GM21515 (cell line): Measurements from ENCODE around the gene C15orf62.

Experiments
- ATAC-seq: cut with Tn5 transposase; IDR thresholded peaks from one replicate; pipeline ENCODE4 v1.9.1; 2021; ENCODE audit not compliant: unreplicated experiment

The C15orf62 gene

DNA sequence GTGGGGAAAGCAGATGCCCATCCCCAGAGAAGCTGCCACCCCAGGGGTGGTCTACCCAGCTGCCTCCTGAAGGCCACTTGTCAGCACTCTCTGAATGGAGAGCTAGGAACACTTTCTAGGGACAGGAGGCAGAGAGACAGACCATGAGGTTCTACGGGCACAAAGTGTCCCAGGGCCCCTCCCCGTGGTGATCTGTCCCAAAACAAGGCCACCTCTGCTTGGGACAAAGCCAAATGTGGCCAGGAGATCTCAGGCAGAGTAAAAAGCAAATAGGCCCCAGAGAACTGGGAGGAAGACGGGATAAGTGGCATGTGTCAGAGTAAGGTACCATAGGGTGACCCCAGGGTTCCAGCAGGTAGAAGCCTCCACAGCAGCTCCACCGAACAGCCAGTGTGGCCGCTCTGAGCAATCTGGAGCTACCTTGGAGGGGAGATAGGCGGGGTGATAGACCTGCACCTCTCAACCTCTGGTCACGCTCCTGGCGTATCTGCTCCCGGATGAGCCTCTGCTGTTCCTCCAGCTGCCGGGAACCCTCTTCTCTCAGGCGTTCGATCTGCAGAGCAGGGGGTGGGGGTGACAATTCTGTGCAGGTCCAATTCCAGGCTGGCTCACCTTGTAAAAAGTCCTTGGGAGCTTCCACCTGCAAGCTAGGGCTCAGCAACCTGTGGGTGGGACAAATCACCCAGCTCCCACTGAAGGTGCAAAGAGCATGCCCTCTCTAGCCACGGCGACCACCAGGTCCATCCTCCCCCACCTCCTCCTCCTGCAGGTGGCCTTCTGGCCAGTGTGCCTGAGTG lies 6.2 kb downstream of the C15orf62 start:
- ATAC-seq: no peak

GRCh38 chr15:40776537-40777141 lies 6.9 kb downstream of the C15orf62 start:
- ATAC-seq: no peak

GRCh38 chr15:40782609-40783227 lies 12.9 kb downstream of the C15orf62 start:
- ATAC-seq: no peak

- no peak for ATAC-seq
Observed at GRCh38 chr15:40785164-40785563, 15.4 kb downstream of the C15orf62 start.

DNA sequence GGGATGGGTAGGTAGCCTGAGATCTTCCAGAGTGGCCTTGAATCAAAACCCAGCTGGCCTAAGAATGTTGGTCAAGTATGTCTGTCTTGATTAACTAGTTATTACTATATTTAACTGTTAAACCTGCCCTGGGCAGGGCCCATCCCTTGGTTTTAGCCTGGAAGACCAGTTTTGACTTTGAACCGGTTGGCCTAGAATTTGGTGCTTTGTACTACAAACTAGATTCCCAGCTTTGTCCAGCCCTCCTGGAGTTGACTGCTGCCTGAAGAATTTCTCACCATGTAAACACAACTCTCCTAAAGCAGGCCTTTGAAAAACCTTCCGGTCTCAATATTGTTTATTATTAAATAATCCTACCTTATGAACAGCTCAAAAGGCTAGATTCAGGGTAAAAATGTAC lies 16.0 kb downstream of the C15orf62 start:
- ATAC-seq: no peak

- no peak for ATAC-seq
Observed at GRCh38 chr15:40787344-40787841, 17.6 kb downstream of the C15orf62 start.

DNA sequence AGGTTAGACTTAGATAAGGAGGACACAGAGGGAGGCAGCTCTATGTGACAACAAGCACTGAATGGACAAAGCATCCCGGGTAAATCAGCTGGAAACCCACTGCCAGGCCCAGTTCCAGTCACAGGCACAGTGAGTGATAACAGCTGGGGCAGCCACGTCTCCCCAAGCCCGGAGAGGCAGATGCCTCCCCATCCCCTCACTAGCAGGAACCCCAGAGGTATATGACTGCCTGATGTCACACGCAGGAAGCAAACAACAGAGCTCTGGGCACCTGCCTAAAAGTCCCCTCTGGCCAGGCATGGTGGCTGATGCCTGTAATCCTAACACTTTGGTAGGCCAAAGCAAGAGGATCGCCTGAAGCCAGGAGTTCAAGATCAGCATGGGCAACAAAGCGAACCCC lies 18.2 kb downstream of the C15orf62 start:
- ATAC-seq: no peak

DNA sequence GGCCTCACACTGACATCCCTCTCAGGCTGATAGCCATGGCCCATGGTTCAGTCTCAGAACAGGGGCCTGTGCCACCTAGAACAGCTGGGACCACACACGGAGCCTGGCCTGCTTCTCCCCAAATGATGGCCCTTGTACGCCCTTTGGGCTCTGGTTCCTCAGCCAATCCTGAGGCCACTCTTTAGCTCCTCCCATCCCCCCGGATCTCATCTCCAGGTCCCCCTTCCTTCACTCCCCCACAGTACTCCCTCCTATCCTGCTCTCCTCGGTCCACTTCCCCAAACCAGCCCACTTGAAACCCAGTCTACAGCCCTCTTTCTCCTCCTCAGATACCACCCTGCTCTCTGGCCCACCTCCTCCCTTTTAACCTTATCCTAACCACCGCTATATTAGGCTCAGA lies 19.3 kb downstream of the C15orf62 start:
- ATAC-seq: no peak

DNA sequence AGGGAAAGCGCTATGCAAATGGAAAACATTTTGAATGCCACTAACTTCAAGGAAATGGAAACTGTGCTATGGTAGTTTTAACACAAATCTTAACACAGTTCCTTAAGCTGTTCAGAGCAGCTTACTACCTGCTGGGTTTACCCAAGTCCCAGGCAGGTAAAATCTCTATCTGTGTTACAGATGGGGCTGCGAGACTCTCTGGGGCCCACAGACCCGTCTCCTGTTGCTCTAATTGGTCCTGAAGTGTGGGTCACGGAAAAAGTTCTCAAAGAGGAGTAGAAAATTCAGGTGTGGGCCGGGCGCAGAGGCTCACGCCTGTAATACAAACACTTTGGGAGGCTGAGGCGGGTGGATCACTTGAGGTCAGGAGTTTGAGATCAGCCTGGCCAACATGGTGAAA lies 20.2 kb downstream of the C15orf62 start:
- no peak for ATAC-seq

DNA sequence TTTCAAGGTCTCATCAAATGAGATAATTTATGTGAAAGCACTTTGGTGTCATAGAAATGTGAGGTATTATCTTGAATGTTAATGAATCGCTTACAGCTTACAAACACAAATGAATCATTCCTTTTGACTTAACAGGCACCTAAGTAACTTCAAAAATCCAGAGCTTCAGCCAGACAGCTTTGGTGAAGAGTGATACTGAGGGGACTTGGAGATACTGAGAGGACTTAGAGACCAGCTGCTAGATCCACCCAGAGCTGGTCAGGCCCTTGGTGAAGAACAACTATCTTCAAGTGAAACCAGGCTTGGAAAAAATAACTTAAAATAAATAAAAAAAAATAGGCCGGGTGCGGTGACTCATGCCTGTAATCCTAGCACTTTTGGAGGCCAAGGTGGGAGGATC lies 20.9 kb downstream of the C15orf62 start:
- no peak for ATAC-seq

DNA sequence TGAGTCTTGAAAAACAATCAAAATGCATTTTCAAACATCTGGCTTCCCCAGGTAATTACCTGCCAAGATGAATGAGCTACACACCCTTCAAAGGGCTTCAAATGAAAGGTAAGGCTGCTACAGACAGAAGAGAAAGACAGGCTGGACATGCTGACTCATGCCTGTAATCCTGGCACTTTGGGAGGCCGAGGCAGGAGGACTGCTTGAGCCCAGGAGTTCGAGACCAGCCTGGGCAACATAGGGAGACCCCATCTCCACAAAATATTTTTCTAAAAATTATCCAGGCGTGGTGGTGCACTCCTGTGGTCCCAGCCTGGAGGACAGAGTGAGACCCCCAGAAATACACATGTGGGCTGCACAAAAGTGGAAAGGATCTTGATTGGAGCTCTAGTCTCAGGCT lies 22.6 kb downstream of the C15orf62 start:
- no peak for ATAC-seq

DNA sequence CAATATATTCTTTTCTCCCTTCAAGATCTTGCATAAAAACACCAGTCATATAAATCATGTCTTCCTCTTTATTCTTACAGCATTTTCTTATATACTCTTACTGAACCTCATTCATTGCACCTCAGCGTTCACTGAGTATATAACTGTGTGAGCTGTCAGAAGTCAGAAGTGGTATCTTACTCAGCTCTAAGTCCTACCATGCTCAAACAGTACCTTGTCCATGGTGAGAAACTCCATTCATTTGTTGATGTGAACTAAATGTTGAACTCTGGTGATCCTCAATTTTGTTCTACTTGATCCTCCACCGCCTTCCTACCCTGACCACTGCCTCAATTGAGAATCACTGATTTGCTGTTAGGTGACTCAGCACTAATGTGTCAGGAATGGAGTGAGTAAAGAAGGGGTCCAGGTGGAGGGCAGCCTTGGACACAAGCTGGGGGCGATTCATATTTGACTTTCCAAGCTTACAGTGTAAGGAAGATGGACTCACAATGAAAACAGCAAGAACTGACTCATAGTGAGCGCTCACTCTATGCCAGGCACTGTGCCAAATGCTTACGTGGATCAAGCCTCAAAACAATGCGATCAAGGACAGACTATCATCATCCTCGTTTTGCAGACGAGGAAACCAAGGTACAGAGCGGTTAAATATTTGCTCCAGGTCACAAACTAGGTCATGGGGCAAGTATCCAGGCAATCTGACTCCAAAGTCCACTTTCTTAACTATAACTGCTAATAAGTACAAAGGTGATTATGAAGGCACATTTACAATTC lies 23.6 kb downstream of the C15orf62 start:
- ATAC-seq: no peak

DNA sequence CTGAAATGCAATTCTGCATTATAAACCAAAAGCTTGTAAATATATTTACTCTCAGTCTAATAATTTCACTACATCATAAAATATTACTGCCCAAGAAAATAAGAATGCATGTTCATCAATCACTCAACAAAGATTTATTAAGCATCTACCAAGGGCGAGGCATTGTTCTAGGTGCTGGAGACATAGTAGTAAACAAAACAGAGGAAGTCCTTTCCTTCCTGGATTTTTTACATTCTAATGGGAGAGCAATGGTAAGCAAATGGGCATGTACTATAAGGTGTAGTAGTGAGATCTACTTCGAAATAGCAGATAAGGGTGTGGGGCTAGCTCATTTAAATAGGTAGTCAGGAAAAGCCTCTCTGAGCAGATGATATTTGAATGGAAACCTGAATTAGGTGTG lies 26.3 kb downstream of the C15orf62 start:
- ATAC-seq: no peak

DNA sequence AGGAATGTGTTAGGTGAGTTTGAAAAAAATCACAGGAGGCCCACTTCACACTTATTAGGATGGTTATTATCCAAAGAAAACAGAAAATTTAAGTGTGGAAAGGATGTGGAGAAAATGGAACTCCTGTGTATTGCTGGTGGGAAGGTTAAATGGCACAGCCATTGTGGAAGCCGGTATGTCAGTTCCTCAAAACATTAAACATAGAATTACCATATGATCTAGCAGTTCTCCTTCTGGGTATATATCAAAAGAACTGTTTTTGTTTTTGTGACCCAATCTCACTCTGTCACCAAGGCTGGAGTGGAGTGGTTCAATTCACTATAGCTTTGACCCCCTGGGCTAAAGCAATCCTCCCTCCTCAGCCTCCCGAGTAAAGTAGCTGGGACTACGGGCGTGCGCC lies 26.7 kb downstream of the C15orf62 start:
- no peak for ATAC-seq

DNA sequence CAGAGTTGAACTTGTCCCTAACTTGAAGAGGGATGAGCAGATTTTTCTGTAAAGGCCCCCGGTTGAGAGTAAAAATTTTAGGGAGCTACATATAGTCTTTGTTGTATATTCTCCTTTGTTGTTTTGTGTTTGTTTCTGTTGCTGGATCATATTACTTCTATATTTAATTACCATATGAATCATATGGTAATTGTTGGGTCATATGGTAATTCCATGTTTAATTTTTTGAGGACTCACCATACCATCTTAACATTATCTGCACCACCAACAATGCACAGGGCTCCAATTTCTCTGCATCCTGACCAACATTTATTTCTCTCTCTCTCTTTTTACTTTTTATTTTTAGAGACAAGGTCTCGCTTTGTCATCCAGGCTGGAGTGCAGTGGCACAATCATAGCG lies 29.7 kb downstream of the C15orf62 start:
- ATAC-seq: no peak

GRCh38 chr15:40803076-40803475 lies 33.3 kb downstream of the C15orf62 start:
- ATAC-seq: no peak

DNA sequence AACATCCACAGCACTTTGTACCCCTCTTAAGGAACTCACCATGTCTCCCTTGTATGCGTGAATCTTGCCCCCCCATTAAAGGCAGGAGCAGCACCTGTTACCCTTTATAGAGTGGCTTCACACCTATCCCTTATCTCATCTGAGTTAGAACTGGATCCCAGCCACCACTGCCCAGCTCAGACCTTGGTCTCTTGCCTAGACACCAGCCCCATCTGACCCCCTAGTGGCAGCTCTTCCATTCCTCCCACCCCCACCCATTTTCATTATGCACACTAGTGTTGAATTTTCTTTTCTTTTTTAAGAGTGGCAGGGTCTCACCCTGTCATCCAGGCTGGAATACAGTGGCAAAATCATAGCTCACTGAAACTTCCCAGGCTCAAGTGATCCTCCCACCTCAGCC lies 33.9 kb downstream of the C15orf62 start:
- no peak for ATAC-seq

GRCh38 chr15:40806672-40807027 lies 36.9 kb downstream of the C15orf62 start:
- ATAC-seq: peak; percentile 7

DNA sequence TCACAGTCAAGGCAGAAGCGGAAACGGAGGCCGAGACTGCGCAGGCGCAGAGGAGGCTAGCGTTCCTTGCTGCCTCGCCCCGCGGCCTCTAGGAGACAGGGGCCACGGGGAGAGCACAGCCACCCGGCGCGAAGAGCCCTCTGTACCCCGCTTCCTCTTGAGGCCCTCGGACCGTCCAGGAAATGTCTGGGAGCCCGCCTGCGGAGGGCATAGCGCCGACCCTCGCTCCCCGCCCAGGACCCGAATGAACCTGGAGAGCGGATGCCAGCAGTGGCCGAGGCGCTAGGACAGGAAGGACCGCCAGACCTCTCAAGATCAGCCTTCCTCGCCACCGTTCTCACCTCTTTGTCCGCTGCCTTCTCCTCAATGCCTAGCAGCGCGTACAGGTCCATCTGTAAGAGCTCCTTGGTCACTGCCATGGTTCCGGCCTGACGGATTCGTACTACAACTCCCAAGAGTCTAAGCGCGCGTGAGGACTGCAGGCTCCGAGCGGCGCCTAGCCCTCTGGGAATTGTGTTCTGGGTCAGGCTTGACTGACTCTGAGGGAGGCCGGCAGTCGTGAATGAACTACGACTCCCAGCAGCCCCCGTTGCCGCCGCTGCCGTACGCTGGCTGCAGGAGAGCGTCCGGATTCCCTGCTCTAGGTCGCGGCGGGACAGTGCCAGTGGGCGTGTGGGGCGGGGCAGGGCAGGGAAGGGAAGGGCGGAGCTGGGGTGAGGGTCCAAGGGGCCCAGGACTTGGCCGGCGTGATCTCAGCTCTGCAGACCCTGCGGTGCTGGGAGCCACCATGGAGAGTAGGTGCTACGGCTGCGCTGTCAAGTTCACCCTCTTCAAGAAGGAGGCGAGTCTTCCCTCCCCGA lies 37.5 kb downstream of the C15orf62 start, which contains the start of the genes DNAJC17 and ZFYVE19:
DNAJC17 (minus strand) TSS at position 446 of the 860 bp plus-strand sequence; CDS start at position 419, 27 bp downstream.
ZFYVE19 (plus strand) TSS at position 62 of the 860 bp plus-strand sequence; CDS start at position 563, 501 bp downstream.
- ATAC-seq: peak; percentile 92

DNA sequence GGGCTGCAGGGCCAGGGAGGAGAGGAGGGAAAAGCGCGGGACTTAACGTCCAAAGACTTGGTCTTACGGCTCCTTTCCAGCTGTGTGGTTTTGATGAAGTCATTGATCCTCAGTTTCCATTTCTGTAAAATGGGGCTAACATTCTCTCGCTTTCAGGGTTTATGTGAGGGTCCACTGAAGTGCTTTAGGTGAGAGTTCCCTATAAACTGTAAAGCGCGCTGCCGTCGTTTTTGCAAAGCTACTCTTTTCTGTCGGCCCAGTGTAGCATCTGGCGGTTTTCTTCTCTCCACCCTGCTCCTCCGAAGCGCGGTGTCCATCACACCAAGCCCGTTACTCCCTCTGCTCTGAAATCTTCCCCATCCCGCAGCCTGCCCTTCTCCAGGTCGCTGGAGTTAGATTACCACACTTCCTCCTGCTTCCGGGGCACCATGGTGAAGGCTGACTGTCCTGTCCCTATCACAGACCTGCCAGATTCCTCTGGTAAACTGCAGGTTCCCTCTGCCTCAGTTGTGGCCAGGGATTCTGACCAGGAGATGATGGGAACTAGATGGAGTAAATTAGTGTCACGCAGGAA lies 38.2 kb downstream of the C15orf62 start:
- no peak for ATAC-seq
